ENCODE measurements around the gene LPIN2. TPM values are rescaled to one million over a fixed set of nuclear protein-coding genes. Genes with fewer than 3 reads are reported as not detected.

Gene LPIN2
- total RNA-seq, 4 donors from 2014 or later: 7.4 to 53.0 (median 29.5) TPM

DNA sequence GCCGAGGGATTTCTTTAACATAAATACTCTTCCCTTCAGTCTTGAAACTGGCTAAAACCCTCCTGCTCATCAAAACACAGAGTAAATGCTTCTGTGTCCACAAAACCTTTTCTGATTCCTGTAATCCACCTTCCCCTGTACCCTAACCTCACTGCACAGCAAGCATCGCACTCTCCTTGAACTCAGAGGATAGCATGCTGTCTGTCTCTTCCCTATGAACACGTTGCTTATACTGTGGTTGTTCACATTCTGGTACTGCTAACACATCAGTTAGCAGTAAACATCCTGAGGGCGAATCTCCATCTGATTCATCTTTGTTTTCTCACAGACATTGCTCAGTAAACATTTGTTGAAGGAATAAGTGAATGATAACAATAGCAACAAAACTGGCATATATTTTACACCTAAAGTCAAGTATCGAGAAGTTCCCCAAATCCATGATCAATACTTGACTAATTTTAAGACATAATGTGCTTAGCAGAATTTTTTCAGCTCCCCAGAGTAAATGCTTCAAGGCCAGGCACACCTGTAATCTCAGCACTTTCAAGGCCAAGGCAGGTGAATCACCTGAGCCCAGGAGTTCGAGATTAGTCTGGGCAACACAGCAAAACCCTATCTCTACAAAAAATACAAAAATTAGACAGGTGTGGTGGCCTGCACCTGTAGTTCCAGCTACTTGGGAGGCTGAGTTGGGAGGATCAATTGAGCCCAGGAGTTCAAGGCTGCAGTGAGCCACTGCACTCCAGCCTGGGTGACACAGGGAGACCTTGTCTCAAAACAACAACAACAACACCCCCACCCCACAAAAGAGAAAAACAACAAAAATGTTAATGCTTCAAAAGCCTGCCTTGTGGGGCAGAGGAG, 45.6 kb upstream of the LPIN2 start:
- H3K27me3 ChIP-seq: no peaks in the 10 kb centered on the region
- intact Hi-C loops (cut with DNase I; ENCODE audit: low total_unique reads): no loop called here
- H3K36me3 ChIP-seq: no peaks in the 10 kb centered on the region
- H3K4me3 ChIP-seq: no peak overlapping the region
- H3K9me3 ChIP-seq: no peaks in the 10 kb centered on the region
- H3K4me1 ChIP-seq: no peaks in the 10 kb centered on the region
- DNase-seq: no peak
- no peak overlapping the region for H3K27ac ChIP-seq
- TF ChIP-seq, protein P1, sequence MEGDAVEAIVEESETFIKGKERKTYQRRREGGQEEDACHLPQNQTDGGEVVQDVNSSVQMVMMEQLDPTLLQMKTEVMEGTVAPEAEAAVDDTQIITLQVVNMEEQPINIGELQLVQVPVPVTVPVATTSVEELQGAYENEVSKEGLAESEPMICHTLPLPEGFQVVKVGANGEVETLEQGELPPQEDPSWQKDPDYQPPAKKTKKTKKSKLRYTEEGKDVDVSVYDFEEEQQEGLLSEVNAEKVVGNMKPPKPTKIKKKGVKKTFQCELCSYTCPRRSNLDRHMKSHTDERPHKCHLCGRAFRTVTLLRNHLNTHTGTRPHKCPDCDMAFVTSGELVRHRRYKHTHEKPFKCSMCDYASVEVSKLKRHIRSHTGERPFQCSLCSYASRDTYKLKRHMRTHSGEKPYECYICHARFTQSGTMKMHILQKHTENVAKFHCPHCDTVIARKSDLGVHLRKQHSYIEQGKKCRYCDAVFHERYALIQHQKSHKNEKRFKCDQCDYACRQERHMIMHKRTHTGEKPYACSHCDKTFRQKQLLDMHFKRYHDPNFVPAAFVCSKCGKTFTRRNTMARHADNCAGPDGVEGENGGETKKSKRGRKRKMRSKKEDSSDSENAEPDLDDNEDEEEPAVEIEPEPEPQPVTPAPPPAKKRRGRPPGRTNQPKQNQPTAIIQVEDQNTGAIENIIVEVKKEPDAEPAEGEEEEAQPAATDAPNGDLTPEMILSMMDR (IDR thresholded peaks at IDR 0.05): no peak
- no peak for TF ChIP-seq POLR2A (IDR thresholded peaks at IDR 0.05)

DNA sequence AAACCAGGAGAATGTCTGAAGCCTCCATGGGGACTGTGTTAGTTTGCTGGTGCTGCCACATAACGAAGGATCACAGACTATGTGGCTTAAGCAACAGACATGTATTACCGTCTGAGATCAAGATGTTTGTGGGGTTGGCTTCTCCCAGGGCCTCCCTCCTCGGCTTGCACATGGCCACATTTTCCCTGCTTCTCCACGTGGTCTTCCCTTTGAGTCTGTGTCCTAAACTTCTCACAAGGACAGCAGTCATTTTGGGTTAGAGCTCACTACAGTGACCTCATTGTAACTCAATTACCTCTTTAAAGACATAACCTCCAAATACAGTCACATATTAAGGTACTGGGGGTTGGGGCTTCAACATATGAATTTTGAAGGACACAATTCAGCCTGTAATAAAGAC, 44.6 kb upstream of the LPIN2 start:
- no peaks in the 10 kb centered on the region for H3K36me3 ChIP-seq
- DNase-seq: no peak
- H3K9me3 ChIP-seq: no peaks in the 10 kb centered on the region
- H3K4me3 ChIP-seq: no peak overlapping the region
- no peak overlapping the region for H3K27ac ChIP-seq
- TF ChIP-seq, protein P1 (IDR thresholded peaks at IDR 0.05): no peak
- no peak for TF ChIP-seq POLR2A (IDR thresholded peaks at IDR 0.05)
- H3K27me3 ChIP-seq: no peaks in the 10 kb centered on the region
- H3K4me1 ChIP-seq: no peaks in the 10 kb centered on the region
- intact Hi-C loops (cut with DNase I; ENCODE audit: low total_unique reads): no loop called here

DNA sequence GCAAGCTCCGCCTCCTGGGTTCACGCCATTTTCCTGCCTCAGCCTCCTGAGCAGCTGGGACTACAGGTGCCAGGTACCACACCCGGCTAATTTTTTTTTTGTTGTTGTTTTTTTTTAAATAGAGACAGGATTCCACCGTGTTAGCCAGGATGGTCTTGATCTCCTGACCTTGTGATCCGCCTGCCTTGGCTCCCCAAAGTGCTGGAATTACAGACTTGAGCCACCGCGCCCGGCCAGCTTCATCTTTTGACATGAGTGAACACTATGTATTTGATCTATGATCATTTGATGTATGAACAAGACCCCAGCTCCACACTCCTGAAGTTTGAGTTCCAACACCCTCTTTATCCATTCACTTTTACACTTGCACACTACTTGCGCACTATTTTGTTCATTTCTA, 43.4 kb upstream of the LPIN2 start:
- no peak for DNase-seq
- TF ChIP-seq, protein P1 (IDR thresholded peaks at IDR 0.05): no peak
- no peak for TF ChIP-seq POLR2A (IDR thresholded peaks at IDR 0.05)
- intact Hi-C loops (cut with DNase I; ENCODE audit: low total_unique reads): no loop called here

DNA sequence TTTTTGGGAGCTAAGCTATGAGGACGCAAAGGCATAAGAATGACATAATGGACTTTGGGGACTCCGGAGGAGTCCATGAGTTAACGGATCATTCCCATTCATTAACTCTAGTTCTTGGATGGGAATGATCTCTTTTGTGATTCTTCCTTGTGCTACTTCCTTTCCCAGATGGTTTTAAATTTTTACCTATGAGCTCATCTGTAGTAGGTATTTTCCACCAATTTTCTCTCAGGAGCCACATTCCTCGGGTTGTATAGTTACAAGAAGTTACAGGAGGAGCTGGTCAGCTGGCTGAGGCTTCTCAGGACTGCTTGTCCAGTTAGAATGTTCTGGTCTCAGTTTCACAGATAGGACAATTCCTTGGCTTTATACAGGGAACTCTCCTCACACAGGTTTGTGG, 42.9 kb upstream of the LPIN2 start:
- no peak overlapping the region for H3K4me3 ChIP-seq
- H3K27me3 ChIP-seq: no peaks in the 10 kb centered on the region
- no peaks in the 10 kb centered on the region for H3K9me3 ChIP-seq
- TF ChIP-seq POLR2A (IDR thresholded peaks at IDR 0.05): no peak
- TF ChIP-seq, protein P1 (IDR thresholded peaks at IDR 0.05): no peak
- H3K36me3 ChIP-seq: no peaks in the 10 kb centered on the region
- DNase-seq: no peak
- no peak overlapping the region for H3K27ac ChIP-seq
- H3K4me1 ChIP-seq: no peaks in the 10 kb centered on the region
- intact Hi-C loops (cut with DNase I; ENCODE audit: low total_unique reads): no loop called here

More for the DNA sequence above, 43.4 kb upstream of the LPIN2 start:
- no peak overlapping the region for H3K4me3 ChIP-seq
- no peak overlapping the region for H3K27ac ChIP-seq
- no peaks in the 10 kb centered on the region for H3K27me3 ChIP-seq
- H3K9me3 ChIP-seq: no peaks in the 10 kb centered on the region
- H3K4me1 ChIP-seq: no peaks in the 10 kb centered on the region
- H3K36me3 ChIP-seq: no peaks in the 10 kb centered on the region

DNA sequence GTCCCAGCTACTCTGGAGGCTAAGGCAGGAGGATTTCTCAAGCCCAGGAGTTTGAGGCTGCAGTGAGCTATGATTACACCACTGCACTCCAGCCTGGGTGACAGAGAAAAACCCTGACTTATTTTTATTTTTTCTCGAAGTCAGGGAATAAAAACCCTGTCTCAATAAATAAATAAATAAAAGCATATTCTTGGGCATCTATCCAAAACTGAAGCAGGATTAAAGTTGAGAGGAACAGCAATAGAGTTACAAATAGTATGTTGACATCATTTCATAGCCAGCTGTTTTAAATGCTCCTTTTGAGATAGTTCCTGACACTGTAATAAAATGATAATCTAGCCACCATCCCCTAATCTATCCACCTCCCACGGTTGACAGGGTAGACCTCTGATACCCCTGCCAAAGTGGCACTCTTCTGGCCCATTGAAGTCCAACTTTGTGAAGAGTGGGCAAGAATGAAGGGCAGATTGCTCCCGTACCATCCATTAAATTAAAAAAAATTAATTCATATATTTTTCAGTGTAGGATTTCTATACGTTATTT, 42.3 kb upstream of the LPIN2 start:
- TF ChIP-seq, protein P1 (IDR thresholded peaks at IDR 0.05): no peak
- TF ChIP-seq POLR2A (IDR thresholded peaks at IDR 0.05): no peak
- no peaks in the 10 kb centered on the region for H3K9me3 ChIP-seq
- no peak overlapping the region for H3K27ac ChIP-seq
- no peaks in the 10 kb centered on the region for H3K4me1 ChIP-seq
- H3K4me3 ChIP-seq: no peak overlapping the region
- DNase-seq: no peak
- H3K27me3 ChIP-seq: no peaks in the 10 kb centered on the region
- H3K36me3 ChIP-seq: no peaks in the 10 kb centered on the region
- intact Hi-C loops (cut with DNase I; ENCODE audit: low total_unique reads): no loop called here

Data from uterus (tissue), 4 donors.